Stimulated activated memory B cell treated with anti-CD40 and anti-IgM and Interleukin-4, amounts not matched to agents 10 μg/mL and 1 μg/mL and 100 μg/mL, for 72 hours (primary cell): Measurements from ENCODE around the gene OPRM1.

Source experiments
- ATAC-seq: fragments of 150-1000 bp; cut with Tn5 transposase; 2 replicates; pipeline ENCODE4 v1.10.0; 2021
- H3K27ac Mint-ChIP-seq: one replicate; pipeline ENCODE4 v1.8.0; 2022; ENCODE audit warnings: mild to moderate bottlenecking, mixed read lengths
- H3K27me3 Mint-ChIP-seq: one replicate; pipeline ENCODE4 v1.8.0; 2022; ENCODE audit warnings: mixed read lengths
- H3K36me3 Mint-ChIP-seq: one replicate; pipeline ENCODE4 v1.8.0; 2022; ENCODE audit warnings: mixed read lengths
- H3K4me1 Mint-ChIP-seq: one replicate; pipeline ENCODE4 v1.8.0; 2022; ENCODE audit warnings: mixed read lengths
- H3K4me3 Mint-ChIP-seq: one replicate; pipeline ENCODE4 v1.8.0; 2022; ENCODE audit warnings: mild to moderate bottlenecking, moderate library complexity, mixed read lengths
- H3K9me3 Mint-ChIP-seq: one replicate; pipeline ENCODE4 v1.8.0; 2022; ENCODE audit warnings: mixed read lengths

Gene OPRM1

GRCh38 chr6:154274168-154274567, 235.1 kb downstream of the OPRM1 start:
- Mint-ChIP-seq H3K4me3 (no peak overlapping the region), H3K27me3 (no peaks in the 10 kb centered on the region), H3K9me3 (no peaks in the 10 kb centered on the region), H3K4me1 (peaks cover 20% of the 10 kb centered on the region), H3K36me3 (no peaks in the 10 kb centered on the region), H3K27ac (no peak overlapping the region)
- no peak for ATAC-seq

GRCh38 chr6:154276810-154277628, 238.0 kb downstream of the OPRM1 start:
- ATAC-seq, result no peak
- Mint-ChIP-seq H3K4me3 (peak overlapping the region; percentile 64), H3K27me3 (no peaks in the 10 kb centered on the region), H3K36me3 (no peaks in the 10 kb centered on the region), H3K9me3 (no peaks in the 10 kb centered on the region), H3K4me1 (peaks cover 20% of the 10 kb centered on the region), H3K27ac (peak overlapping the region; percentile 67)

- peak; percentile 20 for ATAC-seq
- Mint-ChIP-seq H3K36me3 (no peaks in the 10 kb centered on the region), H3K4me1 (peaks cover 20% of the 10 kb centered on the region), H3K27me3 (no peaks in the 10 kb centered on the region), H3K9me3 (no peaks in the 10 kb centered on the region), H3K4me3 (peak overlapping the region; percentile 64), H3K27ac (peak overlapping the region; percentile 67)
These were observed 238.6 kb downstream of the OPRM1 start for GRCh38 chr6:154277629-154278017.

GRCh38 chr6:154280521-154280920, 241.5 kb downstream of the OPRM1 start:
- Mint-ChIP-seq H3K4me3 (no peak overlapping the region), H3K9me3 (no peaks in the 10 kb centered on the region), H3K27ac (no peak overlapping the region), H3K36me3 (no peaks in the 10 kb centered on the region), H3K27me3 (no peaks in the 10 kb centered on the region), H3K4me1 (peaks cover 20% of the 10 kb centered on the region)
- ATAC-seq, result no peak

GRCh38 chr6:154284313-154284853, 245.3 kb downstream of the OPRM1 start:
- Mint-ChIP-seq H3K4me1 (peaks cover under 1% of the 10 kb centered on the region), H3K4me3 (no peak overlapping the region), H3K27ac (no peak overlapping the region), H3K36me3 (no peaks in the 10 kb centered on the region), H3K27me3 (no peaks in the 10 kb centered on the region), H3K9me3 (peaks cover 6% of the 10 kb centered on the region)
- ATAC-seq, result no peak

GRCh38 chr6:154285826-154286225, 246.8 kb downstream of the OPRM1 start:
- H3K36me3 Mint-ChIP-seq, result no peaks in the 10 kb centered on the region
- no peak overlapping the region for H3K4me3 Mint-ChIP-seq
- ATAC-seq, result no peak
- peaks cover 6% of the 10 kb centered on the region for H3K9me3 Mint-ChIP-seq
- H3K27ac Mint-ChIP-seq, result no peak overlapping the region
- no peaks in the 10 kb centered on the region for H3K27me3 Mint-ChIP-seq
- peaks cover 5% of the 10 kb centered on the region for H3K4me1 Mint-ChIP-seq

- no peak overlapping the region for H3K4me3 Mint-ChIP-seq
- peaks cover 6% of the 10 kb centered on the region for H3K9me3 Mint-ChIP-seq
- ATAC-seq, result no peak
- H3K4me1 Mint-ChIP-seq, result peaks cover 11% of the 10 kb centered on the region
- H3K27ac Mint-ChIP-seq, result no peak overlapping the region
- no peaks in the 10 kb centered on the region for H3K27me3 Mint-ChIP-seq
- H3K36me3 Mint-ChIP-seq, result no peaks in the 10 kb centered on the region
These were observed 250.9 kb downstream of the OPRM1 start for GRCh38 chr6:154289818-154290508.

GRCh38 chr6:154292066-154292465, 253.0 kb downstream of the OPRM1 start:
- Mint-ChIP-seq H3K27ac (no peak overlapping the region), H3K4me1 (peaks cover 11% of the 10 kb centered on the region), H3K27me3 (no peaks in the 10 kb centered on the region), H3K4me3 (no peak overlapping the region), H3K36me3 (no peaks in the 10 kb centered on the region), H3K9me3 (peaks cover under 1% of the 10 kb centered on the region)
- no peak for ATAC-seq

- Mint-ChIP-seq H3K36me3 (no peaks in the 10 kb centered on the region), H3K9me3 (no peaks in the 10 kb centered on the region), H3K4me3 (no peak overlapping the region), H3K27ac (no peak overlapping the region), H3K4me1 (peaks cover 11% of the 10 kb centered on the region), H3K27me3 (no peaks in the 10 kb centered on the region)
- no peak for ATAC-seq
These were observed 253.9 kb downstream of the OPRM1 start for GRCh38 chr6:154292855-154293519.

GRCh38 chr6:154295733-154296132, 256.7 kb downstream of the OPRM1 start:
- ATAC-seq, result peak; percentile 27
- Mint-ChIP-seq H3K4me3 (no peak overlapping the region), H3K27me3 (no peaks in the 10 kb centered on the region), H3K4me1 (peaks cover 6% of the 10 kb centered on the region), H3K9me3 (no peaks in the 10 kb centered on the region), H3K36me3 (no peaks in the 10 kb centered on the region), H3K27ac (no peak overlapping the region)
